HG02588 (cell line): ENCODE measurements around the gene MEIOC.
"Not testable (repeated sequence)": the region's sequence is repeated elsewhere in the genome, so short reads cannot be mapped to it uniquely, and the experiment has no call there.

Experiments used
- ATAC-seq: cut with Tn5 transposase; IDR thresholded peaks from one replicate; pipeline ENCODE4 v1.9.1; 2021; ENCODE audit warnings: mild to moderate bottlenecking, moderate library complexity; ENCODE audit not compliant: unreplicated experiment

MEIOC gene

GRCh38 chr17:44646280-44646679 lies 10.0 kb upstream of the MEIOC start:
- ATAC-seq = no peak

- no peak for ATAC-seq
These were observed 8.5 kb upstream of the MEIOC start for GRCh38 chr17:44647736-44648135.

- no peak for ATAC-seq
These were observed 7.3 kb upstream of the MEIOC start for GRCh38 chr17:44648963-44649362.

GRCh38 chr17:44651228-44651627 lies 5.0 kb upstream of the MEIOC start:
- ATAC-seq = no peak

GRCh38 chr17:44652727-44653126 lies 3.5 kb upstream of the MEIOC start:
- ATAC-seq = no peak

GRCh38 chr17:44653384-44653783 lies 2.9 kb upstream of the MEIOC start:
- no peak for ATAC-seq

- ATAC-seq = no peak
These were observed 2.3 kb upstream of the MEIOC start for GRCh38 chr17:44653954-44654353.

- ATAC-seq = no peak
These were observed 5.6 kb downstream of the MEIOC start for GRCh38 chr17:44661835-44662234.

GRCh38 chr17:44663095-44663494 lies 6.8 kb downstream of the MEIOC start:
- no peak for ATAC-seq

GRCh38 chr17:44664867-44665266 lies 8.6 kb downstream of the MEIOC start:
- no peak for ATAC-seq

- no peak for ATAC-seq
These were observed 9.7 kb downstream of the MEIOC start for GRCh38 chr17:44666006-44666405.

- ATAC-seq = no peak
These were observed 16.3 kb downstream of the MEIOC start for GRCh38 chr17:44672479-44673093.

- no peak for ATAC-seq
These were observed 17.6 kb downstream of the MEIOC start for GRCh38 chr17:44673893-44674292.

GRCh38 chr17:44677136-44677535 lies 20.9 kb downstream of the MEIOC start:
- no peak for ATAC-seq

GRCh38 chr17:44683303-44683702 lies 27.0 kb downstream of the MEIOC start:
- not testable (repeated sequence) for ATAC-seq

- ATAC-seq = no peak
These were observed 31.5 kb downstream of the MEIOC start for GRCh38 chr17:44687756-44688155.

- ATAC-seq = no peak
These were observed 31.9 kb downstream of the MEIOC start for GRCh38 chr17:44688200-44688599.

GRCh38 chr17:44688675-44689476 lies 32.6 kb downstream of the MEIOC start:
- peak; percentile 14 for ATAC-seq

- peak; percentile 77 for ATAC-seq
These were observed 33.4 kb downstream of the MEIOC start, which contains the start of gene CCDC43 for GRCh38 chr17:44689477-44690217. Gene CCDC43 (minus strand): TSS chr17:44689776. CDS start chr17:44689753, 23 bp downstream.

GRCh38 chr17:44690746-44691306 lies 34.6 kb downstream of the MEIOC start:
- not testable (repeated sequence) for ATAC-seq

- ATAC-seq = no peak
These were observed 37.3 kb downstream of the MEIOC start for GRCh38 chr17:44693609-44694008.
